ENCODE measurements around the gene RIN1. TPM values are rescaled to one million over a fixed set of nuclear protein-coding genes. Genes with fewer than 3 reads are reported as not detected.

The RIN1 gene
- total RNA-seq, 1 experiment from 2014 or later, result 5.4 TPM

- Mint-ChIP-seq H3K4me1 (peaks cover 20 to 21% of the 10 kb centered on the region in 2 experiments), H3K36me3 (ENCODE audit: insufficient read depth in 1 of 3, low read depth in 3 of 3) (peaks cover 4 to 26% (median 12%) of the 10 kb centered on the region in 3 experiments; a peak in 6 of 7 replicates), H3K27ac (no peak overlapping the region), H3K27me3 (ENCODE audit: low read depth) (peaks cover 4% of the 10 kb centered on the region), H3K4me3 (peak overlapping the region; percentile 83 to 86), H3K9me3 (no peaks in the 10 kb centered on the region)
- Histone ChIP-seq H3K27me3 (ENCODE audit: insufficient read depth, low read length) (no peaks in the 10 kb centered on the region; the same call in 1 of the 2 replicates), H2AFZ (ENCODE audit: low read length) (no peak overlapping the region), H3K4me2 (ENCODE audit: insufficient read depth, insufficient read length, low read length) (peak overlapping the region; percentile 30), H3K4me1 (ENCODE audit: insufficient read depth, low read length) (no peaks in the 10 kb centered on the region), H3K4ac (ENCODE audit: low read depth, low read length) (no peak overlapping the region), H4K8ac (replicated peaks; ENCODE audit: insufficient read length, low read depth, low read length) (no peak overlapping the region), H3K14ac (ENCODE audit: insufficient read depth, low read length) (peak overlapping the region; percentile 41; the same call in 1 of the 2 replicates), H4K5ac (ENCODE audit: insufficient read length, low read depth, low read length) (no peak overlapping the region), H3T11ph (ENCODE audit: low read length) (no peak overlapping the region), H3K79me1 (ENCODE audit: insufficient read depth, low read depth, low read length, poor library complexity, severe bottlenecking) (no peaks in the 10 kb centered on the region), H2BK12ac (ENCODE audit: insufficient read length, low read depth, low read length) (no peak overlapping the region), H2BK5ac (ENCODE audit: insufficient read length, low read length) (no peak overlapping the region), H3K23ac (ENCODE audit: insufficient read length, low read depth, low read length) (no peak overlapping the region), H3K27ac (ENCODE audit: insufficient read length, low read depth, low read length) (no peak overlapping the region), H4K91ac (ENCODE audit: insufficient read length, low read depth, low read length) (no peak overlapping the region), H2BK20ac (ENCODE audit: low read depth, low read length, poor library complexity, severe bottlenecking) (no peak overlapping the region), H2BK15ac (ENCODE audit: low read depth, low read length) (no peak overlapping the region), H3K9ac (ENCODE audit: extremely low read depth, insufficient read length, low read length) (peak overlapping the region; percentile 2), H2BK120ac (ENCODE audit: low read depth, low read length, poor library complexity, severe bottlenecking) (no peak overlapping the region), H3K18ac (ENCODE audit: insufficient read length, low read depth, low read length) (peak overlapping the region; percentile 65), H3K9me3 (ENCODE audit: control insufficient read depth, low read depth, low read length) (no peaks in the 10 kb centered on the region), H4K20me1 (ENCODE audit: control insufficient read depth, insufficient read depth, insufficient read length) (no peaks in the 10 kb centered on the region), H3K79me2 (ENCODE audit: insufficient read depth, low read length) (no peaks in the 10 kb centered on the region), H2AK5ac (ENCODE audit: insufficient read length, low read length) (no peak overlapping the region), H3K23me2 (ENCODE audit: insufficient read length, low read depth, low read length, poor library complexity, severe bottlenecking) (no peaks in the 10 kb centered on the region), H3K56ac (ENCODE audit: insufficient read length, low read depth, low read length) (no peak overlapping the region)
- WGBS (ENCODE audit: extremely low coverage, insufficient read length, low lambda C conversion rate), result no CpG with 5 or more reads among the region's 35 CpGs
- TF ChIP-seq, protein P1, sequence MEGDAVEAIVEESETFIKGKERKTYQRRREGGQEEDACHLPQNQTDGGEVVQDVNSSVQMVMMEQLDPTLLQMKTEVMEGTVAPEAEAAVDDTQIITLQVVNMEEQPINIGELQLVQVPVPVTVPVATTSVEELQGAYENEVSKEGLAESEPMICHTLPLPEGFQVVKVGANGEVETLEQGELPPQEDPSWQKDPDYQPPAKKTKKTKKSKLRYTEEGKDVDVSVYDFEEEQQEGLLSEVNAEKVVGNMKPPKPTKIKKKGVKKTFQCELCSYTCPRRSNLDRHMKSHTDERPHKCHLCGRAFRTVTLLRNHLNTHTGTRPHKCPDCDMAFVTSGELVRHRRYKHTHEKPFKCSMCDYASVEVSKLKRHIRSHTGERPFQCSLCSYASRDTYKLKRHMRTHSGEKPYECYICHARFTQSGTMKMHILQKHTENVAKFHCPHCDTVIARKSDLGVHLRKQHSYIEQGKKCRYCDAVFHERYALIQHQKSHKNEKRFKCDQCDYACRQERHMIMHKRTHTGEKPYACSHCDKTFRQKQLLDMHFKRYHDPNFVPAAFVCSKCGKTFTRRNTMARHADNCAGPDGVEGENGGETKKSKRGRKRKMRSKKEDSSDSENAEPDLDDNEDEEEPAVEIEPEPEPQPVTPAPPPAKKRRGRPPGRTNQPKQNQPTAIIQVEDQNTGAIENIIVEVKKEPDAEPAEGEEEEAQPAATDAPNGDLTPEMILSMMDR (conservative IDR thresholded peaks at IDR 0.05), result no peak
- peak; percentile 78 for DNase-seq
These were observed 552 bp downstream of the RIN1 start for GRCh38 chr11:66335531-66336233.

Measured in H9 (cell line).